NCI-H748 (cell line): ENCODE measurements around the gene TOR1A.

Experiments
- DNase-seq: peaks from one replicate; lab custom pipeline; 2025; ENCODE audit not compliant: unreplicated experiment; lab: John Stamatoyannopoulos, UW

The TOR1A gene, protein sequence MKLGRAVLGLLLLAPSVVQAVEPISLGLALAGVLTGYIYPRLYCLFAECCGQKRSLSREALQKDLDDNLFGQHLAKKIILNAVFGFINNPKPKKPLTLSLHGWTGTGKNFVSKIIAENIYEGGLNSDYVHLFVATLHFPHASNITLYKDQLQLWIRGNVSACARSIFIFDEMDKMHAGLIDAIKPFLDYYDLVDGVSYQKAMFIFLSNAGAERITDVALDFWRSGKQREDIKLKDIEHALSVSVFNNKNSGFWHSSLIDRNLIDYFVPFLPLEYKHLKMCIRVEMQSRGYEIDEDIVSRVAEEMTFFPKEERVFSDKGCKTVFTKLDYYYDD

DNA sequence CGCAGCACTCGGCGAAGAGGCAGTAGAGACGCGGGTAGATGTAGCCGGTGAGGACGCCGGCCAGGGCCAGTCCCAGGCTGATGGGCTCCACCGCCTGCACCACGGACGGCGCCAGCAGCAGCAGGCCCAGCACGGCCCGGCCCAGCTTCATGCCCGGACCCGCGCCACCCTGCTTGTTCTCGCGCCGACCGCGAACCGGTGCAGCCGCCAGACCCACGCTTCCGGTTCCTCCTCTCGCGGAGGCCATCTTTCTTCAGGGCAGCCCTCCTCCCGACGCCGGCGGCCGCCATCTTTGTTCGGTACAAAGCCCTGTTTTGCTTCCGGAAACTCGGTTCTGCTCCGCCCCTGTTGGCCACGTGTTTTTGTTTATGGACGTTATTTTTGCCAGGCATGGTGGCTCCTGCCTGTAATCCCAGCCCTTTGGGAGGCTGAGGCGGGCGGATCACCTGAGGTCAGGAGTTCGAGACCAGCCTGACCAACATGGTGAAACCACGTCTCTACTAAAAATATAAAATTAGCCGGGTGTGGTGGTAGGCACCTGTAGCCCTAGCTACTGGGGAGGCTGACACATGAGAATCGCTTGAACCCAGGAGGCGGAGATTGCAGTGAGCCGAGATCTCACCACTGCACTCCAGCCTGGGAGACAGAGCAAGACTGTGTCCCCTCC lies at the start of gene TOR1A:
Gene TOR1A, minus strand, starts transcription at position 202 of the 667 bp plus-strand sequence. Its CDS starts 51 bp downstream, at position 151.
- DNase-seq, result peak; percentile 95

DNA sequence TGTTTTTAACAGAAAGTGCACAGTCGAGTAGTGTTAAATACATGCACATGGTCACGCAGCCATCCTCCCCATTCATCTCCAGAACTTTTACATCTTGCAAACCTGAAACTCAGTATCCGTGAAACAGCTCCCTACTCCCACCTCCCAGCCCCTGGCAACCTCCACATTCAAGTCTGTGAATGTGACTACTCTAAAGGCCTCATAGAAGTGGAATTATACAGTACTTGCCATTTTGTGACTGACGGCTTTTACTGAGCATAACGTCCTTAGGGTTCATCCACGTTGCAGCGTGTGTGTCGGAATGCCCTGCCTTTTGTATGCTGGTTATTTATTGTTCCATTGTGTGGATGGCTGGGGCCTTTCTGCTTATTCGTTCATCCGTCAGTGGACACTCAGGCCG lies 47.1 kb upstream of the TOR1A start:
- DNase-seq, result no peak

DNA sequence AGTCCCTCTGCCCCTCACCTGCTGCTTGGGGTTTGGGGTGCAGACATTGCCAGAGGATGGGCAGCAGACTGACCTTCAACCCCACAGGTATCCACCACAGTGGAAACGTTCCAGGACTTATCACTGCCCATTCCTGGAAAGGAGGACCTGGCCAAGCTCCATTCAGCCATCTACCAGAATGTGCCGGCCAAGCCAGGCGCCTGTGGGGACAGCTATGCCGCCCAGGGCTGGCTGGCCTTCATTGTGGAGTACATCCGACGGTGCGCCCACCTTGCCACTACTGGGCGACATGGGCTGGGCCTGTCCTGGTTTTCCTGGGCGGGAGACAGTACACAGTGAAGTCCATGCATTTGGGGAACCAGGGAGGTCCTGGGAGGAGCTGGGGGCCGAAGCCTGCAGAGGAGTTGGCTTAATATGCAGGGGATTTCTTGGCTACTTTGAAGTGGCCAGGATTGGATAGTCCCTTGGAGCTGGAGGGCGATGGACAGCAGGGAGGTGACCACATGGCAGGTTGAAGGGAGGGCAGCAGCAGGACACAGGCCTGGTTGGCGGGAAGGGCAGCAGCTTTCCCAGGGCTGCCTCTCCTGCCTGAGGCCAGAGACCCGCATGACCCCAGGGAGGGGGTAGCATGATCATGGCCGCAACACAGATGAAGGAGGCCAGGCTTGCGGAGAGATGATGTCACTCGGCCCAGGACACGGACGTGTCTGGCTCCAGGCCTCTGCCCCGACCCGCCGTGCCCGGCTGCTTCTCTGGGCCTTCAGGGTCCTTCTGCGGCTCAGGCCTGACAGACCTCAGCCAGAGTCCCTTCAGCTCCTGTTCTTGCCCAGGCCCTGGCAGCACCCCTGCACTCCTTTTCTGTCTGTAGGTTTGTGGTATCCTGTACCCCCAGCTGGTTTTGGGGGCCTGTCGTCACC lies 45.9 kb upstream of the TOR1A start:
- DNase-seq, result no peak

DNA sequence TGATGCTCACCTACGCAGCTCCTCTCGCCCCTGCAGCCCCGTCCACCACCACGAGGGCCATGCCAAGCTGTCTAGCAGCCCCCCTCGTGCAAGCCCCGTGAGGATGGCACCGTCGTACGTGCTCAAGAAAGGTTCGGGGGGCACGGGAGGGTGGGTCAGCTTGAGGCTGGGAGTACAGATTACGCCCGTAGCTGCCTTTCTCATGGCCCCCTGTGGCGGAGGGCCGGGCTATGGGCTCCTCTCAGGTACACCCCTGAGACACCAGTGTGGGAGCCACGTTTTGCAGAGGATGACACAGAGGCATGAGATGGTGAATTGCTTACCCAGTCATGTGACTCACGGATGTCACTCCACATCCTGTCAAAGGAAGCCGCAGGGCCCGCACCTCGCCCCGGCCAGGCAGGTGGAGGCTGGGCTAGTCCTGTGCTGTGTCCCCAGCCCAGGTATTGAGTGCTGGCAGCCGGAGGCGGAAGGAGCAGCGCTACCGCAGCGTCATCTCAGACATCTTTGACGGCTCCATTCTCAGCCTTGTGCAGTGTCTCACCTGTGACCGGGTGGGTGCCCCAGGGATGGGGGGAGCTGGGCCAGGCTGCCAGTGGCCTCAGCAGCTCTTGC lies 45.0 kb upstream of the TOR1A start:
- no peak for DNase-seq

DNA sequence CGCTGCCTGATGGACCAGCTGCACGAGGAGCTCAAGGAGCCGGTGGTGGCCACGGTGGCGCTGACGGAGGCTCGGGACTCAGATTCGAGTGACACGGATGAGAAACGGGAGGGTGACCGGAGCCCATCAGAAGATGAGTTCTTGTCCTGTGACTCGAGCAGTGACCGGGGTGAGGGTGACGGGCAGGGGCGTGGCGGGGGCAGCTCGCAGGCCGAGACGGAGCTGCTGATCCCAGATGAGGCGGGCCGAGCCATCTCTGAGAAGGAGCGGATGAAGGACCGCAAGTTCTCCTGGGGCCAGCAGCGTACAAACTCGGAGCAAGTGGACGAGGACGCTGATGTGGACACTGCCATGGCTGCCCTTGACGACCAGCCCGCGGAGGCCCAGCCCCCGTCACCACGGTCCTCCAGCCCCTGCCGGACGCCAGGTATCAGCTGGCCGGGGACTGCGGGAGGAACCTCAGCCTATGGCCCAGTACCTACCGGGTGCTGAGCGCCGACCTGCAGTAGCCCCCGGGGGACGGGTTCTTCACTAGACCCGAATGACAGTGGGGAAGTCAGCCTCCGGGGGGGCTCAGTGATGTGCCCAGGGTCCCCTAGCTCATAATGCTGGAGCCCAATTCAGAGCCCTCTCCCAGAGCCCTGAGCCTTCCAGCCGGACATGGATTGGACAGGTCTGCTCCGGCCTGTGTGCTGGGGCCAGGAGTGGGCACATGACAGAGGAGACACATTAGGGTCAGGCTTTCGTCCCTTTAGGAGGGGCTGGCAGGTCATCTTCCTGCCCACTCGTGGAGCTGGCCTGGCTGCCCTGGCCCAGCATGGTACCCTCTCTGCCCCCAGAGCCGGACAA lies 44.3 kb upstream of the TOR1A start:
- no peak for DNase-seq

DNA sequence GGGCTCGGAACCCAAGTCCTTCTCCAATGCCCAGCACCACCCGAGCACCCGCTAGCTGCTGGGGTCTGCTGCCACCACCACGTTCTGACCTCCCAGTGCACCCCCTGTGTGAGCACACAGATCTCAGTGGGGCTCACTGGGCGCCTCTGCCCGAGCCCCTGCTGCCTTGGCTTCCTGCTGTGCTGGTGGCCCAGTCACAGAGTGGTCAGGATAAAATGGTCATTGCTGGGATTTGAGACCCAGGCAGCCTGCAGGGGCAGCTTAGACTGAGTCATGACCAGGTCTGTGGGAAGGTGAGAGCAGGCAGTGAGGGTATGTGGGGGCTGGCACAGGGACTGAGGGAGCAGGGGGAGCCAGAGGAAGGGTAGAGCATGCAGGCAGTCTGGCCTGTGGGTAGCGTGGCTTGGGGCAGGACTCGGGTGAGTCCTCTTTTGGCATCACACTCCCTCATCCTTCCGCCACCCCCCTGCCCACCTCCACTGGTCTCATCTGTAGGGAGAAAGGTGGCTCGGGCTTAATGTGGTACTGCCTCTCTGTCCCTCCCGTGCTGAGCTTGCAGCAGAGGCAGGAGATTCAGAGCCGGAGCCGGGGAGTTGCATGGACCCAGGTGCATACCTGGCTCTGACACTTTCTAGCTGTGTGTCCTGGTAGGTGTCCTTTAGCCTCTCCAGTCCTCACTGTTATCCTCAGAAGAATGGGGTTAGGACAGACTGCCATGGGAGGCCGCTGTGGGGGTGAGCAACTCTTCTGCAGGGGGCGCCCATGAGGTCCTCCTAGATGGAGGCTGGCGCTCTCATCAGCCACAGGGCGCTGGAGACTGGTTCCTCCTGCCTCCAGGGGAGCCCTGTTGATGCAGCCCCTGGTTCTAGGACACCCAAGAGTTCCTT lies 43.4 kb upstream of the TOR1A start:
- DNase-seq, result no peak

DNA sequence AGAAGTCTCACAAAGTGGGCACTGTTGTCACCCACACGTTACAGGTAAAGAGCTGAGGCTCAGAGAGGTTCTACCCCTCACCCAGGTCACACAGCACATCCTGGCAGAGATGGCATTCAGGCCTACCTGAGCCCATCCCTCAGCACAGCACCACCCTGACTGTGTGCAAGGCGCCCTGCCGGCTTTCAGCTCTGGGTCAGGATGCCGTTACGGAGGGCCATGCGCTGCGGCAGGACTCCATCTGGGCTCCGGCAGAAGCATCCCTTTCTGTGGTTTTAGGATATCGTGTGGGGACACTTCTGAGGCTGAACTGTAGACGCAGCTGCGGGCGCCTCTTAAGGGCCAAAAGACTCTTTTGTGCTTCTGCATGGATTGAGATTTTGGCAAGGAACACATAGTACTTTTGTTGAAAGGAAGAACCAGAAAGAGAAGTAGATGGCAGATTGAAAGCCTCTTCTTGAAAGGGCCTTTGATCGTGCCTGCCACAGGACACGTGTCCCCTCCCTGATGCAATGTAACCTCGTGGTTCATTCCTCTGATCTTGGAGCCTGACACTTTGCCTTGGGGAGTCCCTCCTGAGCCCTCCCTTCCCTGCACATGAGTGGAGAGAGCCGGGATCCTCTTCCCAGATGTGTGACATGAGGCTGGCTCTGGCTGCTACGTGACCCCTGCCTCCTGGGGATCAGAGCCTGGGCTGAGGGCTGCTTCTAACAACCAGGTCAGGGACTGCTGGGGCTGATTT lies 42.6 kb upstream of the TOR1A start:
- no peak for DNase-seq

DNA sequence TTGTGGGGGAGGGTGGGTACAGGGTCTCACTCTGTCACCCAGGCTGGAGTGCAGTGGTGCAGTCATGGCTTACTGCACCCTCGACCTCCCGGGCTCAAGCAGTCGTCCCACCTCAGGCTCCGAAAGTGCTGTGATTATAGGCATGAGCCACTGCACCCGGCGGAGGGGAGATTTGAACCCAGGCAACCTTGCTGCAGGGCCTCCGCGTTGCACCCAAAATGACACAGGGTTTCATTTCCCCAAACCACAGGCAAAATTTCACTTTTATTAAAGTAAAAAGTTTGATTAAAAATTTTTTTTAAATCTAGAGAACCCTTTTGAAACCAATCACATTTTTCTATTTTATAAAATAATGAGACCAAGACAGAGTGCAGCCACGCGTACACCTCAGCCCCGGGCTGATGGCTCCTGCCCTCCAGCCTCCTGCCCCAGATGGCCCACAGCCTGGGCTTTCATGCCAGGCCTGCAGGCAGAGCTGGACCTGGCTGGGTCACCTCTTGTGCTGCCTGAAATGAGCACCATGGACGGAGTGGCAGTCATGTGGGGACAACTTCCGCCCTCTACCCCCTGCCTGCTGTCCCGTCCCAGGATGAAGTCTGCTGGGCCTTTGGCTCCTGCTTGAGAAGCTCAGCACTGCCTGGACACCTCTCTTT lies 41.9 kb upstream of the TOR1A start:
- DNase-seq, result no peak

DNA sequence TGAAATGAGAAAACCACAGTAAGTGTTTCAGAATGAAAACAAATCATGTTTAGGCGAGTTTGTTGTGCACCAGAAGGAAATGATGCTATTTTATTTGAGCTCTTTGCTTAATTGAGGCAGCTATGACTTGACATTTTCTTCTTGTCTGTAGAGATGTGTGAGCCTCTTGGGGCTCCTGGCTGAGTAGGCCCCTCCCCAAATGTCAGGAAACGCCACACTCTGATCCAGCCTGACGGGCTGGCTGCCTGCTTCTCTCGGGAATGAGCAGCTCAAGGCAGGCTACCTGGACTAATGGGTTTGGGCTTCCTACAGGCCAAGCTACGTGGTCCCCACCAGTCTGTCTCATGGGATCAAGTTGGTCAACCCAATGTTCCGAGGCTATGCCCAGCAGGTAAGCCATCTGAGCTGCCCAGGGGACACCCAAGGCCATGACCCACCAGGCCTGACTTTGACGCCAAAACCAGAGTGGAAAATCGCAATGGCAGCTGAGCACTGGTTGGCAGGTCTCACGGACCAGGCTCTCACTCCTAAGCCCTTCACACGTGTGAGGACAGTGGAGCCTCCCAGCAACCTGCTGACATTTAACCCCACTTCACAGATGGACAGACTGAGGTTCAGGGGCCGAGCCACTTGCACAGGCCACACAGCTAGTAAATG lies 41.2 kb upstream of the TOR1A start:
- DNase-seq, result no peak

DNA sequence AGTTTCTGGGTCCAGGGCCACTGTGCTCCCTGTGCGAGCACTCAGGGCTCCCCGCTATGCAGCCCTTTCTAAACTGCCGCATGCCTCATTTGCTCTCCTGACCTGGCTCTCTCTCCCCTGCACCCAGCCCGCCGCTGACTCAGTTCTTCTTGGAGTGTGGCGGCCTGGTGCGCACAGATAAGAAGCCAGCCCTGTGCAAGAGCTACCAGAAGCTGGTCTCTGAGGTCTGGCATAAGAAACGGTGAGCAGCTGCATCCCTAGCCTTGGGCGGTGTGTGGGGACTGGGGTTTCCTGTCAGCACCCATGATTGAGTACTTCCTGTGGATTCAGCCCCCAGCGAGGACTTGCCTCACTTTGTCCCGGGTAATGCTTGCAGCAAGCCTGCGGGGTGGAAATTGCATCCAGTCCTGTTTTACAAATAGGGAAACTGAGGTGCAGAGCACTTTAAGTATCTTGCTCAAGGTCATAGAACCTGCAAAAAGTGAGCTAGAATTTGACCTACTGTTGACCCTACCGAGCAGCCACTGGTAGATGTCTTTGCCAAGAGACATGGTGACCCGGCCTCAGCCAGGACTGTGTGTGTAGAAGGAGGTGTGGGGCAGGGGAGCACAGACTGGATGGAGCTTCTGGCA lies 39.2 kb upstream of the TOR1A start:
- no peak for DNase-seq

DNA sequence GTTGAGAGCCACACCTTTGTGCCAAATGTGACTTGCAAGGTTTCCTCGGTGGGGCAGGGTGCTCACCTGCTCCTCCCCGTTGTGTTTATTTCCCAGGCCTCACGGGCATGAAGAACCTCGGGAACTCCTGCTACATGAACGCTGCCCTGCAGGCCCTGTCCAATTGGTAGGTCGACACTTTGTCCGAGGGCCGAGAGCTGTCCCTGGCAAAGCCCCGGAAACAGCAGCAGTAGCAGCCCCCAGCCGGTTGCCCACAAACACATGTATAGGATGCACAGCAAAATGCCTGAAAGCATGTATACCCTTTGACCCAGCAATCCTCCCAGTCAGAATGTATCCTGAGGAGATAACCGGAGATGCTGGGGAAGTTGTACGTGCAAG lies 37.5 kb upstream of the TOR1A start:
- no peak for DNase-seq

DNA sequence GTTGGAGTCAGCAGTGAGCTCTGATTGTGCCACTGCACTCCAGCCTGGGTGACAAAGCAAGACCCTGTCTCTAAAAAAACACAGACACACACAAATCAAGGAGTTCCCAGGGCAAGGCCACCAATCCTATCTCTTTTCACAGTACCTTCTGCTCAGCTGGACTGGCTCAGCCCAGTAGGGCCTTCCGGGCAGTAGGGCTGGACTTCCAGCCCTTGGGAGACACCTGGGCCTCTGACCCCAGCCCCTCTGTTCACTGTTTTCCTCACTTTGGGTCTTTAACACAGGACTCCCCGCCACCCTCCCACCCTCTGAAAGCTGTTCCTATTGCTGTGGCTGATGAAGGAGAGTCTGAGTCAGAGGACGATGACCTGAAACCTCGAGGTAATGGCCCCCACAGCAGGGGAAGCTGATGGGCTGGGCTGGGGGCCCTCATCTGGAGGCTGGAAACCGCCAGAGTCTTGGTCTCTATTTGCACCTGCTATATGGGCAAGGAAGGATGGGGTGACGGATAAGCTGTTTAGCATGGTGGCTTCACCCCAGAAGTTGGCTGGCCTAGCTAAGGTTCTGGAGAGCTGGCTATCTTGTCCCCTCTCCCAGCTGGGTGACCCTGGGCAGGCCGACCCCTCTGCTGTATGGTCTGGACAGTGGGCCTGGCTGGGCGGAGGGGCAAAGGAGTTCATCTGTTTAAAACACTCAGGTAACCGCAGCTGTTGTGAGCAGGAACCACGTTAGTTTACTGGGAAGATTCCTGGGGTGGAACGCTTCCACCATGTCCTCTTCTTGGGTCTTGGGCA lies 36.9 kb upstream of the TOR1A start:
- no peak for DNase-seq

DNA sequence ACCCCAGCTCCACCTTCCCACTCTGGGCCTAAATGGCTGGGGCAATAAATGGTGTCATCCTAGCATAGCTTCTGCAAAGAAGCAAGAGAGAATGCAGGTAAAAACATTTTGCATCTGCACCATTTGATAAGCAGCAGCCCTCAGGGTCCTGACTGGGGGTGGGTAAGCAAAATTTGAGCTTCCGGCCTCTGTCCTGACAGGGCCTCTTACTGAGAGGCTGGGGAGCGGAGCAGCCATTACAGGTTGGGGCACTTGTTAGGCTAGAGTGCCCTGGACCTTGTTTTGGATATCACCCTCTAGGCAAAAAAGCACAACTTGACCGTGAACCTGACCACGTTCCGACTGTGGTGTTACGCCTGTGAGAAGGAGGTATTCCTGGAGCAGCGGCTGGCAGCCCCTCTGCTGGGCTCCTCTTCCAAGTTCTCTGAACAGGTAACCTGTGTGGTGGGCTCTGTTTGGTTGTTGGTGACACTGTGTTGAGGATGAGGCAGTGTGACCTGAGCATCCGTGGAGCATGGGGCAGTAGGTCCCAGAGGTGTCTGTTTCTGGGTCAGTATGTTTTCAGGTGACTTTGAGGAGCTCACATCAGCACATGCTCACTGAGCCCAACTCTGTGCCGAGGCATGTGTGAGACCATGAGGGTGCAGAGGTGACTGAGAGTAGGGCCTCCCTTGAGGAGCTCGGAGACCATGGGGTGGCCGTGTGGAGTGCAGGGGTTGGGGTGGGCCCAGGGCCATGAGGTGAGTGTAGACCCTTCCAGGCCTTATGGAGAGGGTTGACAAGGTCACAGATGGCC lies 34.4 kb upstream of the TOR1A start:
- no peak for DNase-seq

DNA sequence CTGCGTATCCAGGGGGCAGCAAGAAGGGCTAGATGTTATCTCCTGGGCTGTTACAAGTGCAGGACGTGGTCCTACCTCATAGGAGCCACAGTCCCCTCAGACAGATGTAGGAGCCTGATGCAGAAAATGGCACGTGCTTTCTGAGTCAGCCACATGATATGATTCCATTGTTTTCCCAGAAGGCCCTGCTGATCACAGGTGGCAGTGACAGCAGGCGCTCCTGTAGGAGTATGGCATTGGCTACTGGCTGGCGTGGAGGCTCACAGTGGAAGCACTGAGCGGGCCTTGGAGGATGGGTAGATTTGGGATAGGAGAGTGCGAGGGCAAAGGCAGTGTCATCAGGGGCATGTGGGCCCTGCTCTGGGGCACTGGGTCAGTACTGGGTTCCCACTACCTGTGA lies 33.3 kb upstream of the TOR1A start:
- DNase-seq, result no peak

DNA sequence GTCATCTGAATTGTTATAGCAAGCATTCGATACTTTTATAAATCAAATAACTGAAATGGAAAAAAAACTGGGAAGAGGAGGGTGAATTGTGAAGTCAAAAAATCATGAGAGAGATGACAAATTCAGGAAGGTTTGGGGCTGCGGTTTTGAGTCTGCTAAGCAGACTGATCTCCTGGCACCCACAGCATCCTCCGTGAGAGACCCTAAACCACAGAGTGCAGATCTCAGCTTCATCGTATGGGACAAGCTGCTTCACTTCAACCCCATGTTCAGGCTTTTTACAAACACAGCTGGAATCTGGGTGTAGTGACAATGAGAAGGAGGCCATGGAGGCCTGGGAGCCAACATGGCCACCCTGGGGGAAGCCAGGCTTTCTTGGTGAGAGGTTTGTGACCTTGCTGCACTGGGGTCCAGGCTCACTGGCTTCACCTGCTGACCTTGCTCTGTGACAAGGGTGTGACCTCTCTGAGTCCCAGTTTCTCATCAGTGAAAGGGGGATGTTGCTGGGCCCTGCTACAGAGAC lies 30.7 kb upstream of the TOR1A start:
- no peak for DNase-seq
